Measurements from ENCODE around the gene EIF2B1. TPM values are rescaled to one million over a fixed set of nuclear protein-coding genes. Genes with fewer than 3 reads are reported as not detected.

Gene EIF2B1
- total and polyA plus RNA-seq, 12 donors = 36.2 to 171 (median 55.8) TPM

DNA sequence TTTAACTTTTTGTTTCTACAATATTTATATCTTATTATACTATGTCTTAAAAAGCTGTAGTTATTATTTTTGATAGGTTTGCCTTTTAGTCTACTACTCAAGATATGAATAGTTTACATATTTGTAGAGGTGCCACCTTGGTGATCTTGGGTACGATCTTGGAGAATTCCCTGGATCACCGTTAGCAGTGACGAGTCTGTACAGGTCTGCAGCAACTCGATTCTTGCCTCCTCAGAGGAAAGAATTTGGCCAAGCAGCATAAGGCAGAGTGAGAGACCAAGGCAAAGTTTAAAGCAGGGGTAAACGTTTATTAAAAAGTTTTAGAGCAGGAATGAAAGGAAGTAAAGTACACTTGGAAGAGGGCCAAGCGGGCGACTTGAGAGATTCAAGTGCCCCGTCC, 34.3 kb upstream of the EIF2B1 start:
- TF ChIP-seq CTCF (IDR thresholded peaks at IDR 0.05) (no peak), POLR2A (IDR thresholded peaks at IDR 0.05) (no peak)
- H3K4me3 ChIP-seq = no peak overlapping the region
- peaks cover 5 to 13% of the 10 kb centered on the region in 2 donors for H3K4me1 ChIP-seq (replicated peaks in 1 of 2)
- no peaks in the 10 kb centered on the region for H3K27me3 ChIP-seq
- no peaks in the 10 kb centered on the region for H3K9me3 ChIP-seq (replicated peaks in 1 of 3)
- no peak overlapping the region for H3K27ac ChIP-seq
- no peak for DNase-seq
- 79 to 85% (median 85%) methylated on average over 5 to 8 of the region's 8 CpGs for WGBS, 4 donors
- intact Hi-C loops (cut with DNase I) = no loop called here
- H3K36me3 ChIP-seq (replicated peaks in 1 of 2) = no peaks in the 10 kb centered on the region

DNA sequence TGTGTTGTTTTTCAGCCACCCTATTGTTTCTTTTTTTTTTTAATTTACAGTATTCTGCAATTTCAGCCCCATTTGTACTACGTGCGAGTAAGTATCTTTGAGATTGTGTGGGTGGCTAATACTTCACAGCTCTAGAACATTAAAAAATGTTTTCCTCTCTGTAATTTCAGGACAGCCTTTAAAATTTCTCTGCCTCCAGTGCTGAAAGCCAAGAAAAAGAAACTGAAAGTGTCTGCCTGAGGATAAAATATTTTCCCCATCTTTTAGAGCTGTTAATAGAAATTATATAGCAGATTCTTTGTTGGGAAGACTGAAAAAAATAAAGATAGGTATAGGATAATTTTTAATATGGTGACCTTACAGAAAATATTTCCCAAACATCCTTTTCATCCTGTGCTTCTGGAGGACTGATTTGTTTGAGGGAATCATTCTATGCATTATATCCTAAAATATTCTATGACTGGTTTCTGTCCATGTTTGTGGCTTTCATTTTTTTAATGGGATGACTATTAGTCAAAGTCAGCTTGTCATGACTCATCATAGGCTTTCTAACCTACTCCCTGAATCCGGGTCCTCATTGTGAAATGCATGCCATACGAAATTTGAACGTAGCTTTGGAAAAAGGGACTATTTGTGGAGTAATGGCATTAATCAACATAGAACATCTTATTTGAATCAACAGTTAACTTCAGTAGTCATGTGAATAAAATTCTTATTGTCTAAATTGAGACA, 26.7 kb upstream of the EIF2B1 start:
- peak overlapping the region in 1 of 5 donors; percentile 23 for H3K27ac ChIP-seq
- no peak for DNase-seq
- H3K36me3 ChIP-seq (replicated peaks in 1 of 2) = peaks cover 0 to 25% of the 10 kb centered on the region in 2 donors
- H3K4me3 ChIP-seq = no peak overlapping the region
- no peaks in the 10 kb centered on the region for H3K27me3 ChIP-seq
- no peak for TF ChIP-seq CTCF (IDR thresholded peaks at IDR 0.05)
- no peak for TF ChIP-seq POLR2A (IDR thresholded peaks at IDR 0.05)
- H3K4me1 ChIP-seq (replicated peaks in 1 of 2) = no peaks in the 10 kb centered on the region
- WGBS, 4 donors = 48 to 66% (median 60%) methylated on average over 5 of the region's 5 CpGs
- intact Hi-C loops (cut with DNase I) = no loop called here
- H3K9me3 ChIP-seq (replicated peaks in 1 of 3) = no peaks in the 10 kb centered on the region

DNA sequence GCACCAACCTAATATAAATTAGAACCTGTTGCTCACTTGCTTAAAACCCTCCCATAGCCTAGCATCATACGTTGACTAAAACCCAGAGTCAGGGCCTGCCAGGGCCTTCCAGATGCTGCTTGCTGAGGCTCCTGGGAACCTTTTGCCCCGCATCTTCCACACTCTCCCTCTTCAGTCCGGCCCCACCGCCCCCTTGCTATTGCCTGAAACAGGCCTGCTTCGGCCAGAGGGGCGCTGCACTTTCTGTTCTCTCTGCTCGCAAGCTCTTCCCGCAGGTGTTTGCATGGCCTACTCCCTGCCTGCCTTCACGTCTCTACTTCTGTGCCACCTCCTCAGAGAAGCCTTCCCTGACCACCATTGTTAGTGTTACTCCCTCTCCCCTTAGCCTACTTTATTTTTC, 23.7 kb upstream of the EIF2B1 start:
- intact Hi-C loops (cut with DNase I) = no loop called here
- Histone ChIP-seq H3K36me3 (replicated peaks in 1 of 2) (peaks cover 0 to 36% of the 10 kb centered on the region in 2 donors), H3K9me3 (replicated peaks in 1 of 3) (no peaks in the 10 kb centered on the region), H3K4me3 (no peak overlapping the region), H3K27ac (no peak overlapping the region), H3K27me3 (no peaks in the 10 kb centered on the region), H3K4me1 (replicated peaks in 1 of 2) (no peaks in the 10 kb centered on the region)
- DNase-seq = no peak
- no peak for TF ChIP-seq CTCF (IDR thresholded peaks at IDR 0.05)
- TF ChIP-seq POLR2A (IDR thresholded peaks at IDR 0.05) = no peak
- 91 to 94% (median 93%) methylated on average over 9 of the region's 9 CpGs for WGBS, 4 donors

GRCh38 chr12:123656392-123656791, 22.9 kb upstream of the EIF2B1 start:
- Histone ChIP-seq H3K27ac (no peak overlapping the region), H3K9me3 (replicated peaks in 1 of 3) (no peaks in the 10 kb centered on the region), H3K4me3 (no peak overlapping the region), H3K27me3 (no peaks in the 10 kb centered on the region), H3K36me3 (replicated peaks in 1 of 2) (peaks cover 0 to 44% of the 10 kb centered on the region in 2 donors), H3K4me1 (replicated peaks in 1 of 2) (no peaks in the 10 kb centered on the region)
- no peak for DNase-seq
- intact Hi-C loops (cut with DNase I) = no loop called here
- WGBS, 4 donors = 79 to 83% (median 80%) methylated on average over 4 of the region's 4 CpGs
- TF ChIP-seq CTCF (IDR thresholded peaks at IDR 0.05) (no peak), POLR2A (IDR thresholded peaks at IDR 0.05) (no peak)
